ENCODE data around the gene SRGAP2B. TPM values are rescaled to one million over a fixed set of nuclear protein-coding genes. Genes with fewer than 3 reads are reported as not detected.
"Not testable (repeated sequence)": the region's sequence is repeated elsewhere in the genome, so short reads cannot be mapped to it uniquely, and the experiment has no call there.

Gene SRGAP2B
- polyA plus RNA-seq, 4 donors = 1.4 to 6.8 (median 4.2) TPM

DNA sequence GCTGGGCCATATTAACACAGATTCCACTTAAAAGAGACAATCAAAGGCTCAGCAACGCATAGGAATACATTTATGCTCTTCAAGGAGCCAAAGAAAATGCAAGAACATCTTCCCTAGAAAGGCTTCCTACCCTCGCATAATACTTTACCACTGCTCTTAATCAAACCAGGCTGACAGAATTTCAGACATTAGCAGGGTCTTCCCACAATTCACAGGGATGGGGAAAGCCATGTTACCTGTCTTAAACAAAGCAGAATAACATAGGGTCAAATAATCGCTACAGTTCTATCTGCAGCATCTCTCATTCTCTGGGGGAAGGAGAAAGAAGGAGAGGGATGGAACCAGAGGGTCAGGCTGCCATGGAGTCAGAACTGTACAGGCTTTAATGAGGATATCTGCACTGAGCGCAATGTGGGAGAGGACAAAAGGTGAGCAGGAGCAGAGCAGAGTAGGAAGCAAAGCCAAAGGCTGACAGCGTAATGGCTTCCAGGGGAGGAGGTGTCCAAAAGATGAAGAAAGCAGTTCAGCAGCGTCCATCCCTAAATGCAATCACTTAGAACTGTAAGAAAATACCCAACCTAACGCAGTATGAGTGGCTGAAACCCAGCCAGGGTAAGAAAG, 109.5 kb downstream of the SRGAP2B start:
- not testable (repeated sequence) for H3K4me3 ChIP-seq (ENCODE audit: low read depth in 1 of 3, low read length in 3 of 3); FAIRE-seq; DNase-seq; H3K27me3 ChIP-seq (ENCODE audit: control insufficient read depth in 3 of 3, insufficient read depth in 3 of 3, low read length in 3 of 3); H3K9me3 ChIP-seq (ENCODE audit: control insufficient read depth in 2 of 2, insufficient read depth in 1 of 2, low read depth in 1 of 2, low read length in 1 of 2); H3K4me1 ChIP-seq (ENCODE audit: control insufficient read depth in 3 of 3, insufficient read depth in 2 of 3, low read depth in 1 of 3, low read length in 2 of 3); H3K27ac ChIP-seq (ENCODE audit: low read depth in 1 of 3, low read length in 2 of 3); H3K36me3 ChIP-seq (ENCODE audit: control insufficient read depth in 3 of 3, insufficient read depth in 2 of 3, low read depth in 1 of 3, low read length in 3 of 3)
- 84 to 100% (median 96%) methylated on average over 3 to 4 of the region's 7 CpGs for WGBS, 3 donors

DNA sequence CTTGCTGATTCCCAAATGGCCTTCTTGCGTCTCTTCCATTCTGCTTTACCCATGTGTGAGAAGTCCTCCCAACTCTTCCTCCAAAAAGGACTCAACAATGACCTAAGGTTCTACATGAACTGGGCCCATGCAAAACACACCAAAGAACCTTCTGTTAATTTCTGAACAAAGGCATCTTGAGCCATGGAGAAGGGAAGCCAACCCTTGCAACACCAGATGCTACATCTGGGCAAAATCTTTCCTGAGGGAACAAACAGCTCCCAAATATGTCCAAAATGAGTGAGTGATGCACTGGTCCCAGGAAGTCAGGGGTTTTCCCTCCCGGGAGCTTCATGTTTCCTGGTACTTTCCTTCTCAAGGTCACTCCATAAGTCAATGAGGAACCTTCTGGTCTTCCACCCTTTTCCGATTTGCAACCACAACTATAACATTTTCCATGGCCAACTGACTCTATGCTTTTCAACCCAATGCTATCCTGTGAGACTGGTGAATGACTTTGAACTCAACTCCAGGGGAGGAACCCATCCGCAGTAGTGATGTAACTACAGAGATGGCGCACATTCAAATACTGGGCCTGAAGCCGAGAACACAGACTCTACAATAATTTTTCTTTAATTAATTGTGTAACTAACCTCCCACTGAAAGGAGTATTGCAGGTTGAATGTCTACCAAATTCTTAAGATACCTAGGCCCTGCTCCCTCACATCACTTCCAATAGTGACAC, 112.2 kb downstream of the SRGAP2B start:
- H3K36me3 ChIP-seq (ENCODE audit: control insufficient read depth in 3 of 3, insufficient read depth in 2 of 3, low read depth in 1 of 3, low read length in 3 of 3); H3K27ac ChIP-seq (ENCODE audit: low read depth in 1 of 3, low read length in 2 of 3); DNase-seq; H3K4me3 ChIP-seq (ENCODE audit: low read depth in 1 of 3, low read length in 3 of 3); H3K9me3 ChIP-seq (ENCODE audit: control insufficient read depth in 2 of 2, insufficient read depth in 1 of 2, low read depth in 1 of 2, low read length in 1 of 2); FAIRE-seq; H3K27me3 ChIP-seq (ENCODE audit: control insufficient read depth in 3 of 3, insufficient read depth in 3 of 3, low read length in 3 of 3); H3K4me1 ChIP-seq (ENCODE audit: control insufficient read depth in 3 of 3, insufficient read depth in 2 of 3, low read depth in 1 of 3, low read length in 2 of 3): not testable (repeated sequence)
- 71 to 100% (median 93%) methylated on average over 1 to 2 of the region's 6 CpGs for WGBS, 3 donors

DNA sequence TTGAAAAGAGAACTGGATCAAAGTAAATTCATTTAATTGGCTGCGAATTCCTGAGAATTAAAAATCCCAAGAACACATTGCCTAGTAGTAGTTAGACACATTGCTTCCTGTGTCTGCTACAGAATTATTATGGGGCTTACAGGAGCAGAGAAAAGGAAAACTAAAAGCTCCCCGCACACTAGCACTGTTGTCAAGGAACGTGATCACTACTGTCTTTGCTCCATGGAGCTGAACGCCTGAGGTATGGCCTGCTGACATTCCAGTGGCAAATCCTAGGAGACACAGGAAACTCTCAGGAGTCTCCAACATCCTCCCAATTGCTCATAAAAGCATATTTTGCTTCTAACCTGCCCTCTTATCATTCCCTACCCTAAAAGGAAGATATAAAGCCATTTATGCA, 114.0 kb downstream of the SRGAP2B start:
- DNase-seq; H3K4me3 ChIP-seq (ENCODE audit: low read depth in 1 of 3, low read length in 3 of 3): not testable (repeated sequence)
- 100% methylated on average over 1 of the region's 4 CpGs; no CpG with 5 or more reads in 2 of the 3 donors for WGBS, 3 donors

DNA sequence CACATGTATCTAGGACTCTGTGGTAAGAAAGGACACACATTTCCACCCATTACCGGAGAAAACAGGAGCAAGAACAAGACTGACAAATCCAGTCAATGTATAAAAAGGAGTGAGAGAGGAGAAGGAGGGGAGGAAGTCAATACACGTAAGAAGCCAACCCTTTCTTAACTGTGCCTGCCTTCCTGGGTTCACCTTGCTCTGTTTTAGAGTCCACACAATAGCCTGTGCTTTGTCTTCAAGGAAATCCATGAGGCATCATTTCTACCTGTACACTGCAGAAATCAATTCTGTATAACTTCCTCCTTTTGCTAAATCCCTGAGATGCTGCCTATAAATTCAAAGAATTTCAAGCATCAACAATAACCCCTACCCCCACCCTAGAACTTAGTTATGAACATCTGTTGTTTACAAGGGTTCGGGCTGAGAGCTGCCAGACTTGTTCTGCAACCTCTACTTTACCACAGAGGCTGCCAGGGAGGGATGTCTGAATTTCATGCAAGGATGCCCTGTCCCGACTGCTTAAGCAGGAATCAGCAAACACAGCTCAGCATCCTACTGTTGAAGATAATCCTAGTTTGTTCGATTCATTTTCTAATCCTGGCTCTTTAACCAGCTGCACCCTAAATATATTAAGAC, 115.0 kb downstream of the SRGAP2B start:
- H3K36me3 ChIP-seq (ENCODE audit: control insufficient read depth in 3 of 3, insufficient read depth in 2 of 3, low read depth in 1 of 3, low read length in 3 of 3); H3K27me3 ChIP-seq (ENCODE audit: control insufficient read depth in 3 of 3, insufficient read depth in 3 of 3, low read length in 3 of 3); H3K4me3 ChIP-seq (ENCODE audit: low read depth in 1 of 3, low read length in 3 of 3); H3K27ac ChIP-seq (ENCODE audit: low read depth in 1 of 3, low read length in 2 of 3); DNase-seq; H3K9me3 ChIP-seq (ENCODE audit: control insufficient read depth in 2 of 2, insufficient read depth in 1 of 2, low read depth in 1 of 2, low read length in 1 of 2); FAIRE-seq; H3K4me1 ChIP-seq (ENCODE audit: control insufficient read depth in 3 of 3, insufficient read depth in 2 of 3, low read depth in 1 of 3, low read length in 2 of 3): not testable (repeated sequence)
- 26 to 34% (median 32%) methylated on average over 1 of the region's 5 CpGs for WGBS, 3 donors

More for the DNA sequence above, 114.0 kb downstream of the SRGAP2B start:
- H3K27me3 ChIP-seq (ENCODE audit: control insufficient read depth in 3 of 3, insufficient read depth in 3 of 3, low read length in 3 of 3); H3K9me3 ChIP-seq (ENCODE audit: control insufficient read depth in 2 of 2, insufficient read depth in 1 of 2, low read depth in 1 of 2, low read length in 1 of 2); H3K36me3 ChIP-seq (ENCODE audit: control insufficient read depth in 3 of 3, insufficient read depth in 2 of 3, low read depth in 1 of 3, low read length in 3 of 3); H3K4me1 ChIP-seq (ENCODE audit: control insufficient read depth in 3 of 3, insufficient read depth in 2 of 3, low read depth in 1 of 3, low read length in 2 of 3); FAIRE-seq; H3K27ac ChIP-seq (ENCODE audit: low read depth in 1 of 3, low read length in 2 of 3): not testable (repeated sequence)

DNA sequence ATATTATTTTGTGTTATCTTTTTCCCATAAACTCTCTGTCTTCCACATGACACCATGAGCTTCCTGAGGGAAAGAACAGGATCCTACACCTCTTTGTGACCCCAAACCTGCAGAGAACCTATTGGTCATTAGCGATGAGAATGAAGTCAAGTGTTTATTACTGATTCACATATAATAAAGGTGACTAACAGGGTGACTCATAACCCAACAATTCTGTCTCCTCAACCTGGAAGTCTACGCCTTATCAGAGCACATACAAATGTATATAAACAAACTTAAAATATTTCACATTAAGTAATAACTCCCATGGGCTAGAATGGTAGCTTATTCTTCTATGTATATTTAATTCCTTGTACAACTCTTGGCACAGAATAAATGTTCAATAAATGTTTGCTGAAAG, 117.3 kb downstream of the SRGAP2B start:
- H3K9me3 ChIP-seq (ENCODE audit: control insufficient read depth in 2 of 2, insufficient read depth in 1 of 2, low read depth in 1 of 2, low read length in 1 of 2); H3K36me3 ChIP-seq (ENCODE audit: control insufficient read depth in 3 of 3, insufficient read depth in 2 of 3, low read depth in 1 of 3, low read length in 3 of 3); H3K4me3 ChIP-seq (ENCODE audit: low read depth in 1 of 3, low read length in 3 of 3); DNase-seq; H3K27ac ChIP-seq (ENCODE audit: low read depth in 1 of 3, low read length in 2 of 3); FAIRE-seq; H3K27me3 ChIP-seq (ENCODE audit: control insufficient read depth in 3 of 3, insufficient read depth in 3 of 3, low read length in 3 of 3); H3K4me1 ChIP-seq (ENCODE audit: control insufficient read depth in 3 of 3, insufficient read depth in 2 of 3, low read depth in 1 of 3, low read length in 2 of 3): not testable (repeated sequence)
- WGBS, 3 donors = no CpG with 5 or more reads among the region's 2 CpGs

DNA sequence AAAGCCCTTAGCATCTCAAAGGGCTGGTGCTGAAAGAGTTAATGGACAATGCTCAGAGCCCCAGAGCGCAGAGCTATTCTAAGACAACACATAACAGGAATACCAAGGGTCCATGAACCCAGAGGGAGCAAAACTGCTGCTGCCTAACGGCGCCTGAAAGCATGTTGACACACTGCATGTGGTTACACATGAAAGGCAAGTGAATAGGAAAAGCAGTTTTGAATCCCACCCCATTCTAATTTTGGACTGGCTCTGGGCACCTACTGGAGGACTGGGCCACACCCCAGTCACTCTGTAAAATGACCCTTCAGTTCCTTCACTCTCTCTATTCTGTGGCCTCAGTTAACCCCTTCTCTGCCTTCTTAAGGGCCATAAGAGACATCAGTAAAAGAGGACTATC, 123.2 kb downstream of the SRGAP2B start:
- H3K27ac ChIP-seq (ENCODE audit: low read depth in 1 of 3, low read length in 2 of 3); H3K4me1 ChIP-seq (ENCODE audit: control insufficient read depth in 3 of 3, insufficient read depth in 2 of 3, low read depth in 1 of 3, low read length in 2 of 3); DNase-seq; FAIRE-seq; H3K4me3 ChIP-seq (ENCODE audit: low read depth in 1 of 3, low read length in 3 of 3); H3K36me3 ChIP-seq (ENCODE audit: control insufficient read depth in 3 of 3, insufficient read depth in 2 of 3, low read depth in 1 of 3, low read length in 3 of 3); H3K27me3 ChIP-seq (ENCODE audit: control insufficient read depth in 3 of 3, insufficient read depth in 3 of 3, low read length in 3 of 3); H3K9me3 ChIP-seq (ENCODE audit: control insufficient read depth in 2 of 2, insufficient read depth in 1 of 2, low read depth in 1 of 2, low read length in 1 of 2): not testable (repeated sequence)
- WGBS, 3 donors = no CpG with 5 or more reads among the region's 3 CpGs

DNA sequence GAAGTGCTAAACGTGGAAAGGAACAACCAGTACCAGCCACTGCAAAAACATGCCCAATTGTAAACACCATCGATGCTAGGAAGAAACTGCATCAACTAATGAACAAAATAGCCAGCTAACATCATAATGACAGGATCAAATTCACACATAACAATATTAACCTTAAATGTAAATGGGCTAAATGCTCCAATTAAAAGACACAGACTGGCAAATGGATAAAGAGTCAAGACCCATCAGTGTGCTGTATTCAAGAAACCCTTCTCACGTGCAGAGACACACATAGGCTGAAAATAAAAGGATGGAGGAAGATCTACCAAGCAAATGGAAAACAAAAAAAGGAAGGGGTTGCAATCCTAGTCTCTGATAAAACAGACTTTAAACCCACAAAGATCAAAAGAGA, 128.6 kb downstream of the SRGAP2B start:
- not testable (repeated sequence) for H3K9me3 ChIP-seq (ENCODE audit: control insufficient read depth in 2 of 2, insufficient read depth in 1 of 2, low read depth in 1 of 2, low read length in 1 of 2); H3K36me3 ChIP-seq (ENCODE audit: control insufficient read depth in 3 of 3, insufficient read depth in 2 of 3, low read depth in 1 of 3, low read length in 3 of 3); DNase-seq; H3K4me3 ChIP-seq (ENCODE audit: low read depth in 1 of 3, low read length in 3 of 3); H3K27ac ChIP-seq (ENCODE audit: low read depth in 1 of 3, low read length in 2 of 3); FAIRE-seq; H3K27me3 ChIP-seq (ENCODE audit: control insufficient read depth in 3 of 3, insufficient read depth in 3 of 3, low read length in 3 of 3); H3K4me1 ChIP-seq (ENCODE audit: control insufficient read depth in 3 of 3, insufficient read depth in 2 of 3, low read depth in 1 of 3, low read length in 2 of 3)
- 76 to 88% (median 85%) methylated on average over 2 to 3 of the region's 3 CpGs for WGBS, 3 donors

DNA sequence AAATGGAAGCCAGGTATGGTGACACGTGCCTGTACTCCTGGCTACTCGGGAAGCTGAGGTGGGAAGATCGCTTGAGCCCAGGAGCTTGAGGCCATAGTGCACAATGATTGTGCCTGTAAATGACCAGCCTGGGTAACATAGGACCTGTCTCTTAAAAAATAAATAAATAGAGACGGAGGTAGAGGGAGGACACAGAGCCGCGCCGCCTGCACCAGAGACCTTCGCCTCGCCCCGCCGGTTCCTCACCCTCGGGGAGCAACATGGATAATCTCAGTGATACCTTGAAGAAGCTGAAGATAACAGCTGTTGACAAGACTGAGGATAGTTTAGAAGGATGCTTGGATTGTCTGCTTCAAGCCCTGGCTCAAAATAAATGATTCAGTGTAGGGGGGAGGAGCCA, 130.4 kb downstream of the SRGAP2B start:
- not testable (repeated sequence) for H3K9me3 ChIP-seq (ENCODE audit: control insufficient read depth in 2 of 2, insufficient read depth in 1 of 2, low read depth in 1 of 2, low read length in 1 of 2); H3K27ac ChIP-seq (ENCODE audit: low read depth in 1 of 3, low read length in 2 of 3); H3K27me3 ChIP-seq (ENCODE audit: control insufficient read depth in 3 of 3, insufficient read depth in 3 of 3, low read length in 3 of 3); DNase-seq; H3K36me3 ChIP-seq (ENCODE audit: control insufficient read depth in 3 of 3, insufficient read depth in 2 of 3, low read depth in 1 of 3, low read length in 3 of 3); H3K4me1 ChIP-seq (ENCODE audit: control insufficient read depth in 3 of 3, insufficient read depth in 2 of 3, low read depth in 1 of 3, low read length in 2 of 3); FAIRE-seq; H3K4me3 ChIP-seq (ENCODE audit: low read depth in 1 of 3, low read length in 3 of 3)
- WGBS, 3 donors = 95 to 98% (median 95%) methylated on average over 6 to 11 of the region's 12 CpGs
